ENCODE results near the gene LEP.

Gene LEP

GRCh38 chr7:128254470-128254869, 13.4 kb downstream of the LEP start:
- Histone ChIP-seq H3K4me2 (ENCODE audit: low read length) (no peak overlapping the region), H3K27me3 (ENCODE audit: control insufficient read depth, low read length) (peaks cover 8% of the 10 kb centered on the region; the same call in 1 of the 2 replicates), H3K4me3 (ENCODE audit: low read length) (no peak overlapping the region), H3K9me2 (replicated peaks; ENCODE audit: control insufficient read depth, low read length) (no peaks in the 10 kb centered on the region), H3F3A (ENCODE audit: control insufficient read depth, insufficient read depth) (no peaks in the 10 kb centered on the region), H3K4me1 (ENCODE audit: control insufficient read depth, low read length) (no peaks in the 10 kb centered on the region), H3K36me3 (ENCODE audit: control insufficient read depth, low read length) (no peaks in the 10 kb centered on the region), H4K20me1 (ENCODE audit: control insufficient read depth, insufficient read depth, low read depth, low read length) (no peaks in the 10 kb centered on the region), H3K27ac (ENCODE audit: low read depth, low read length) (no peak overlapping the region), H3K79me2 (ENCODE audit: control insufficient read depth, low read length) (no peaks in the 10 kb centered on the region), H3K9me3 (ENCODE audit: control insufficient read depth, insufficient read depth, low read length) (no peaks in the 10 kb centered on the region)
- TF ChIP-seq, protein P1, sequence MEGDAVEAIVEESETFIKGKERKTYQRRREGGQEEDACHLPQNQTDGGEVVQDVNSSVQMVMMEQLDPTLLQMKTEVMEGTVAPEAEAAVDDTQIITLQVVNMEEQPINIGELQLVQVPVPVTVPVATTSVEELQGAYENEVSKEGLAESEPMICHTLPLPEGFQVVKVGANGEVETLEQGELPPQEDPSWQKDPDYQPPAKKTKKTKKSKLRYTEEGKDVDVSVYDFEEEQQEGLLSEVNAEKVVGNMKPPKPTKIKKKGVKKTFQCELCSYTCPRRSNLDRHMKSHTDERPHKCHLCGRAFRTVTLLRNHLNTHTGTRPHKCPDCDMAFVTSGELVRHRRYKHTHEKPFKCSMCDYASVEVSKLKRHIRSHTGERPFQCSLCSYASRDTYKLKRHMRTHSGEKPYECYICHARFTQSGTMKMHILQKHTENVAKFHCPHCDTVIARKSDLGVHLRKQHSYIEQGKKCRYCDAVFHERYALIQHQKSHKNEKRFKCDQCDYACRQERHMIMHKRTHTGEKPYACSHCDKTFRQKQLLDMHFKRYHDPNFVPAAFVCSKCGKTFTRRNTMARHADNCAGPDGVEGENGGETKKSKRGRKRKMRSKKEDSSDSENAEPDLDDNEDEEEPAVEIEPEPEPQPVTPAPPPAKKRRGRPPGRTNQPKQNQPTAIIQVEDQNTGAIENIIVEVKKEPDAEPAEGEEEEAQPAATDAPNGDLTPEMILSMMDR (IDR thresholded peaks at IDR 0.05; ENCODE audit: low read depth, low read length, poor library complexity, severe bottlenecking) = no peak
- no peak for TF ChIP-seq EZH2phosphoT487 (IDR thresholded peaks at IDR 0.05; ENCODE audit: borderline replicate concordance, low read length)

DNA sequence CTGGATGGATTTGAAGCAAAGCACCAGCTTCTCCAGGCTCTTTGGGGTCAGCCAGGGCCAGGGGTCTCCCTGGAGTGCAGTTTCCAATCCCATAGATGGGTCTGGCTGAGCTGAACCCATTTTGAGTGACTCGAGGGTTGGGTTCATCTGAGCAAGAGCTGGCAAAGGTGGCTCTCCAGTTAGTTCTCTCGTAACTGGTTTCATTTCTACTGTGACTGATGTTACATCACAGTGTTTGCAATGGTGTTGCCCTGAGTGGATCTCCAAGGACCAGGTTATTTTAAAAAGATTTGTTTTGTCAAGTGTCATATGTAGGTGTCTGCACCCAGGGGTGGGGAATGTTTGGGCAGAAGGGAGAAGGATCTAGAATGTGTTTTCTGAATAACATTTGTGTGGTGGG, 14.2 kb downstream of the LEP start:
- no peak overlapping the region for H3K4me3 ChIP-seq (ENCODE audit: low read length)
- H3K9me3 ChIP-seq (ENCODE audit: control insufficient read depth, insufficient read depth, low read length) = no peaks in the 10 kb centered on the region
- no peak overlapping the region for H3K27ac ChIP-seq (ENCODE audit: low read depth, low read length)
- H3K4me1 ChIP-seq (ENCODE audit: control insufficient read depth, low read length) = no peaks in the 10 kb centered on the region
- no peaks in the 10 kb centered on the region for H3K9me2 ChIP-seq (replicated peaks; ENCODE audit: control insufficient read depth, low read length)
- no peaks in the 10 kb centered on the region for H3K36me3 ChIP-seq (ENCODE audit: control insufficient read depth, low read length)
- TF ChIP-seq EZH2phosphoT487 (IDR thresholded peaks at IDR 0.05; ENCODE audit: borderline replicate concordance, low read length) = no peak
- TF ChIP-seq, protein P1 (IDR thresholded peaks at IDR 0.05; ENCODE audit: low read depth, low read length, poor library complexity, severe bottlenecking) = no peak
- H4K20me1 ChIP-seq (ENCODE audit: control insufficient read depth, insufficient read depth, low read depth, low read length) = no peaks in the 10 kb centered on the region
- H3K4me2 ChIP-seq (ENCODE audit: low read length) = no peak overlapping the region
- H3F3A ChIP-seq (ENCODE audit: control insufficient read depth, insufficient read depth) = no peaks in the 10 kb centered on the region
- H3K79me2 ChIP-seq (ENCODE audit: control insufficient read depth, low read length) = no peaks in the 10 kb centered on the region
- H3K27me3 ChIP-seq (ENCODE audit: control insufficient read depth, low read length) = peaks cover 8% of the 10 kb centered on the region; the same call in 1 of the 2 replicates

DNA sequence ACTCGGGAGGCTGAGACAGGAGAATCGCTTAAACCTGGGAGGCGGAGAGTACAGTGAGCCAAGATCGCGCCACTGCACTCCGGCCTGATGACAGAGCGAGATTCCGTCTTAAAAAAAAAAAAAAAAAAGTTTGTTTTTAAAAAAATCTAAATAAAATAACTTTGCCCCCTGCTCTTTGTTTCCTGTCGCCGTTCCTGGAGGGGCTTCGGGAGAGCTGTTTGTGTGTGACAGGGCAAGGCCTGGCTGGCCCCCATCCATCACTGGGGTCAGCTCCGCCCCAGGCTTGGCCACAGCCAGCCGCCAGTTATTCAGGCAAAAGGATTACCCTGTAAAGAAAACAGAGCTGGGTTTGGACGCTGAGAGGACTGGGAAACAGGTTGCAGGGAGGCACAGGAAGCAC, 16.4 kb downstream of the LEP start:
- TF ChIP-seq, protein P1 (IDR thresholded peaks at IDR 0.05; ENCODE audit: low read depth, low read length, poor library complexity, severe bottlenecking) = no peak
- TF ChIP-seq EZH2phosphoT487 (IDR thresholded peaks at IDR 0.05; ENCODE audit: borderline replicate concordance, low read length) = no peak
- H3K4me3 ChIP-seq (ENCODE audit: low read length) = no peak overlapping the region
- no peaks in the 10 kb centered on the region for H3K4me1 ChIP-seq (ENCODE audit: control insufficient read depth, low read length)
- no peaks in the 10 kb centered on the region for H3K9me2 ChIP-seq (replicated peaks; ENCODE audit: control insufficient read depth, low read length)
- no peaks in the 10 kb centered on the region for H3K36me3 ChIP-seq (ENCODE audit: control insufficient read depth, low read length)
- no peaks in the 10 kb centered on the region for H3K9me3 ChIP-seq (ENCODE audit: control insufficient read depth, insufficient read depth, low read length)
- no peaks in the 10 kb centered on the region for H4K20me1 ChIP-seq (ENCODE audit: control insufficient read depth, insufficient read depth, low read depth, low read length)
- no peaks in the 10 kb centered on the region for H3F3A ChIP-seq (ENCODE audit: control insufficient read depth, insufficient read depth)
- H3K79me2 ChIP-seq (ENCODE audit: control insufficient read depth, low read length) = no peaks in the 10 kb centered on the region
- H3K27me3 ChIP-seq (ENCODE audit: control insufficient read depth, low read length) = peaks cover 9% of the 10 kb centered on the region; the same call in 1 of the 2 replicates
- no peak overlapping the region for H3K27ac ChIP-seq (ENCODE audit: low read depth, low read length)
- H3K4me2 ChIP-seq (ENCODE audit: low read length) = no peak overlapping the region

Measured in DOHH2 (cell line).